Vagina (tissue), 2 donors: ENCODE measurements around the gene ZFTA.

Source experiments
- POLR2A ChIP-seq, 2 donors: fragments of 450-650 bp; IDR thresholded peaks; one replicate each; pipeline ENCODE4 v1.6.1; 2017; ENCODE audit warnings: antibody characterized with exemption in 2 of 2, mild to moderate bottlenecking in 2 of 2, moderate library complexity in 2 of 2
- POLR2AphosphoS5 ChIP-seq, 2 donors: sonication (generic); formaldehyde crosslinking; IDR thresholded peaks; one replicate each; pipeline ENCODE4 v1.9.0; 2017; ENCODE audit warnings: antibody characterized with exemption in 2 of 2, mild to moderate bottlenecking in 2 of 2, low read depth in 1 of 2; ENCODE audit not compliant: insufficient read depth in 1 of 2
- TF ChIP-seq, protein P1 (sequence below), 3 experiments: fragments of 450-650 bp in 2 of 3; fragments of 200-600 bp in 1 of 3; sonication (generic) in 1 of 3; IDR thresholded peaks; one replicate each; pipeline ENCODE4 v1.5.1; 2017 to 2019; ENCODE audit warnings: antibody characterized with exemption in 3 of 3, mild to moderate bottlenecking in 2 of 3, moderate library complexity in 2 of 3

DNA sequence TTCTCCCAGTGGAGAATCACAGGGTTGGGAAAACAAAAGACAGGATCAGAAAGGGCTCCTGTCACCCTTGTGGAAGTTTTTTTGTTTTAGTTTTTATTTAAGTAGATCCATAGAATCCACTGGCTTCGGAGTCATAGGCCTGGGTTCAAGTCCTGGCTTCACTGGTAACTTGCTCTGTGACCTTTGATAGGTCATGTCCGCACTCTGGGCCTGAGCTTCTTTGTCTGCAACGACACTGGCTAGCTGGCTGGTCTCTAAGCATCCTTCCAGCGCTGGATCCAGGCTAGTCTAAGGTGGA lies 1.4 kb downstream of the ZFTA start:
- TF ChIP-seq, protein P1, sequence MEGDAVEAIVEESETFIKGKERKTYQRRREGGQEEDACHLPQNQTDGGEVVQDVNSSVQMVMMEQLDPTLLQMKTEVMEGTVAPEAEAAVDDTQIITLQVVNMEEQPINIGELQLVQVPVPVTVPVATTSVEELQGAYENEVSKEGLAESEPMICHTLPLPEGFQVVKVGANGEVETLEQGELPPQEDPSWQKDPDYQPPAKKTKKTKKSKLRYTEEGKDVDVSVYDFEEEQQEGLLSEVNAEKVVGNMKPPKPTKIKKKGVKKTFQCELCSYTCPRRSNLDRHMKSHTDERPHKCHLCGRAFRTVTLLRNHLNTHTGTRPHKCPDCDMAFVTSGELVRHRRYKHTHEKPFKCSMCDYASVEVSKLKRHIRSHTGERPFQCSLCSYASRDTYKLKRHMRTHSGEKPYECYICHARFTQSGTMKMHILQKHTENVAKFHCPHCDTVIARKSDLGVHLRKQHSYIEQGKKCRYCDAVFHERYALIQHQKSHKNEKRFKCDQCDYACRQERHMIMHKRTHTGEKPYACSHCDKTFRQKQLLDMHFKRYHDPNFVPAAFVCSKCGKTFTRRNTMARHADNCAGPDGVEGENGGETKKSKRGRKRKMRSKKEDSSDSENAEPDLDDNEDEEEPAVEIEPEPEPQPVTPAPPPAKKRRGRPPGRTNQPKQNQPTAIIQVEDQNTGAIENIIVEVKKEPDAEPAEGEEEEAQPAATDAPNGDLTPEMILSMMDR (IDR thresholded peaks at IDR 0.05) = no peak
- TF ChIP-seq POLR2AphosphoS5 (IDR thresholded peaks at IDR 0.05; ENCODE audit: insufficient read depth in 1 of 2, low read depth in 1 of 2) (no peak), POLR2A (IDR thresholded peaks at IDR 0.05) (no peak)
